Progenitor cell of endocrine pancreas (in vitro differentiated cells): ENCODE results near the gene NDUFAF2. TPM values are rescaled to one million over a fixed set of nuclear protein-coding genes. Genes with fewer than 3 reads are reported as not detected.
A peak's percentile ranks its signal among the peaks of the same experiment; 100 is the strongest.

ENCODE experiments used
- DNase-seq: peaks from one replicate; pipeline ENCODE4 v3.0.0; 2021; ENCODE audit warnings: low spot score; ENCODE audit not compliant: unreplicated experiment
- H3K27ac Mint-ChIP-seq: 2 replicates; pipeline ENCODE4 v1.8.0; 2021; ENCODE audit warnings: mild to moderate bottlenecking, moderate library complexity, mixed read lengths
- H3K27me3 Mint-ChIP-seq: 2 replicates; pipeline ENCODE4 v1.8.0; 2021; ENCODE audit warnings: mixed read lengths
- H3K36me3 Mint-ChIP-seq: 2 replicates; pipeline ENCODE4 v1.8.0; 2022; ENCODE audit warnings: mixed read lengths; ENCODE audit not compliant: insufficient read depth
- H3K4me1 Mint-ChIP-seq: 2 replicates; pipeline ENCODE4 v1.8.0; 2021; ENCODE audit warnings: low read depth, mixed read lengths
- H3K4me3 Mint-ChIP-seq: 2 replicates; pipeline ENCODE4 v1.8.0; 2021; ENCODE audit warnings: low read depth, mild to moderate bottlenecking, moderate library complexity, mixed read lengths
- H3K9me3 Mint-ChIP-seq: 2 replicates; pipeline ENCODE4 v1.8.0; 2021; ENCODE audit warnings: low read depth, mixed read lengths
- long read RNA-seq: library from polyadenylated mRNA; unstranded; transcript quantifications from one replicate; pipeline ENCODE4 v2.0.0, GENCODE V29; 2020
- total RNA-seq: library from RNA; stranded (reverse); gene quantifications from 2 replicates; pipeline ENCODE4 v1.2.1, GENCODE V29; 2021
- TF ChIP-seq, protein P1 (sequence below): fragments of 200-600 bp; sonication (generic); IDR thresholded peaks from one replicate; pipeline ENCODE4 v1.5.0; 2021; ENCODE audit warnings: antibody characterized with exemption, mild to moderate bottlenecking; ENCODE audit not compliant: unreplicated experiment

The NDUFAF2 gene, protein sequence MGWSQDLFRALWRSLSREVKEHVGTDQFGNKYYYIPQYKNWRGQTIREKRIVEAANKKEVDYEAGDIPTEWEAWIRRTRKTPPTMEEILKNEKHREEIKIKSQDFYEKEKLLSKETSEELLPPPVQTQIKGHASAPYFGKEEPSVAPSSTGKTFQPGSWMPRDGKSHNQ
- total RNA-seq = 21.2 and 24.9 TPM in 2 replicates
- long read RNA-seq, partial matches to known transcripts = 0 of 4 reads
- long read RNA-seq, other reads (novel, unspliced or antisense) = 3 of 4 reads

DNA sequence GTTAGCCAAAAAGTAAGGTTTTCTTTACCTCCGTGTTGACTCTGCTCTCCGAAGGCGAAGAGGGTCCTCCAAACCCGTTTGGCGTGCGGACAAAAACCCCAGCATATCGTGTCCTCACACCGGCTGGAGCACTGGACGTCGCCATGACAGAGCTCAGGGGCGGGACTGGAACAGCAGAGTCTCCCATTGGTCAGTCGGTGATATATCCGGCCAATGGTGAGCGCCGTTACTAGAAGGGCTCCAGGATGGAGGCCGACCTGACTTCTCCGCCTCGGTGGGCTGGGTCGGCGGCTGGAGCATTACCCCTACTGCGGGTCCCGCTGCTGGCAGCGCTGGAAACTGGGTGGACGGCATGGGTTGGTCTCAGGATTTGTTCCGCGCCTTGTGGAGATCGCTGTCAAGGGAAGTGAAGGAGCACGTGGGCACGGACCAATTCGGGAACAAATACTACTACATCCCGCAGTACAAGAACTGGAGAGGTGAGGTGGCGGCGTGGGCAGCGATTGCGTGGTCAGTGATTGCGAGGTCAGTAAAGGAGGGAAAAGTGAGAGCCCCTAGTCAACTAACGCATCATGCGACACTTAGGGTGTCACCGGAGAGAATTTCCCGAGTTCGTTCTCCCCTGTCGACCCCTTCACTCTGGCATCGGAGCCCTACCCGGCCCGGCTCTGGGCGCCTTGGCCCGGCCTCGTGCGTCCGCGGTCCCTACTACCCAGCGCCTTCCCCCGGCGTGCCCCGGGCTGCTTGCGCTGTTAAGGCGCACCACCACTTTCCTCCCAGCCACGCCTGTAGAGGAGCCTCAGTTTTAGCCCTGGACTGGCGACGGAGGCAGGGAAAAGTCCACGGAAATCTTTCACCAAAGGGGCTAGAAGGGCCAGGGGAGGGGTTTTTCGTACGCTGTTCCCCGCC, at the start of gene NDUFAF2, which contains the start of gene ERCC8:
Gene NDUFAF2 (plus strand): TSS at position 302 of the 909 bp plus-strand sequence. CDS start 51 bp downstream, at position 353.
Gene ERCC8 (minus strand): TSS at position 167 of the 909 bp plus-strand sequence. CDS start 62 bp downstream, at position 105.
- TF ChIP-seq, protein P1, sequence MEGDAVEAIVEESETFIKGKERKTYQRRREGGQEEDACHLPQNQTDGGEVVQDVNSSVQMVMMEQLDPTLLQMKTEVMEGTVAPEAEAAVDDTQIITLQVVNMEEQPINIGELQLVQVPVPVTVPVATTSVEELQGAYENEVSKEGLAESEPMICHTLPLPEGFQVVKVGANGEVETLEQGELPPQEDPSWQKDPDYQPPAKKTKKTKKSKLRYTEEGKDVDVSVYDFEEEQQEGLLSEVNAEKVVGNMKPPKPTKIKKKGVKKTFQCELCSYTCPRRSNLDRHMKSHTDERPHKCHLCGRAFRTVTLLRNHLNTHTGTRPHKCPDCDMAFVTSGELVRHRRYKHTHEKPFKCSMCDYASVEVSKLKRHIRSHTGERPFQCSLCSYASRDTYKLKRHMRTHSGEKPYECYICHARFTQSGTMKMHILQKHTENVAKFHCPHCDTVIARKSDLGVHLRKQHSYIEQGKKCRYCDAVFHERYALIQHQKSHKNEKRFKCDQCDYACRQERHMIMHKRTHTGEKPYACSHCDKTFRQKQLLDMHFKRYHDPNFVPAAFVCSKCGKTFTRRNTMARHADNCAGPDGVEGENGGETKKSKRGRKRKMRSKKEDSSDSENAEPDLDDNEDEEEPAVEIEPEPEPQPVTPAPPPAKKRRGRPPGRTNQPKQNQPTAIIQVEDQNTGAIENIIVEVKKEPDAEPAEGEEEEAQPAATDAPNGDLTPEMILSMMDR = no peak
- H3K4me1 Mint-ChIP-seq = peaks cover 7% of the 10 kb centered on the region
- no peak within 1 kb of the TSS for H3K4me3 Mint-ChIP-seq
- peak within 1 kb of the TSS; percentile 76 for H3K27ac Mint-ChIP-seq
- H3K27me3 Mint-ChIP-seq = no peaks in the 10 kb centered on the region
- peak; percentile 81 for DNase-seq
- peaks cover 2% of the 10 kb centered on the region for H3K36me3 Mint-ChIP-seq
- H3K9me3 Mint-ChIP-seq = peaks cover 4% of the 10 kb centered on the region

DNA sequence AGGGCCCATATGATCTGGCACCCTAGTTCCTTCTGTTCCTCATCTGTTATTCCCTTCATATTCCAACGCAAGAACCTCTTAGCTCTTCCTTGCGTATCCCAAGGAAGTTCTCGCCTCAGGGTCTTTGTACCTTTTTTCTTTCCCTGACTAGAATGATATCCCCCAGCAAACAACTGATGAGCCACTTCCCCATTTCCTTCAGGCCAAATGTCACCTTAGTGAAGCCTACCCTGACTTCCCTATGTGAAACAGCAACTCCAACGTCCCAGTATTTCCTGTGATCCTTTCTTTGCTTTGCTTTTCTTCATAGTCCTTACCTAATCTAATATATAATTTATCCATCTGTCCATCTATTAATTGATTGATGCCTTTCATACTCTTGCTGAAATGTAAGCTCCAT, 48.0 kb upstream of the NDUFAF2 start:
- Mint-ChIP-seq H3K36me3 (peaks cover 25% of the 10 kb centered on the region), H3K27ac (no peak overlapping the region), H3K27me3 (no peaks in the 10 kb centered on the region), H3K4me3 (no peak overlapping the region), H3K9me3 (no peaks in the 10 kb centered on the region), H3K4me1 (no peaks in the 10 kb centered on the region)
- TF ChIP-seq, protein P1 = no peak
- no peak for DNase-seq

DNA sequence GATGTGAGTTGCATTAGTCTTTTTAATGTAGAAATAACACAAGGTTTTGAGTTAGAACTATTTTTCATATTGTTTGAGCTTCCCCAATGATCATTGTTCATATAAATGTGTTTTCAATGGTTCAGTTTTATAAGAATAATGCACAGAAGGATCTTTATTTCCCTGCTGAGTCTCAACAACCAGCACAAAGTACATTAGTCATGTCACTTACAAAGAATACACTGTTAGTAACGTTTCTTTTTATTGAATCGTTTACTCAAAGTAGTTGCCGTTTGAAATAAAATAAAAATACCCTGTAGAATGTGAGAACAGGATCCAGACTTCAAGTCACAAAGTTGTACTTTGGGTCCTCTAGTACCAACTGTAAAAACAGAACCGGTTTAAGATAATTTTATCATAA, 41.6 kb upstream of the NDUFAF2 start:
- no peak for DNase-seq
- Mint-ChIP-seq H3K4me3 (no peak overlapping the region), H3K9me3 (no peaks in the 10 kb centered on the region), H3K4me1 (no peaks in the 10 kb centered on the region), H3K27ac (no peak overlapping the region), H3K27me3 (no peaks in the 10 kb centered on the region), H3K36me3 (peaks cover 2% of the 10 kb centered on the region)
- TF ChIP-seq, protein P1 = no peak

DNA sequence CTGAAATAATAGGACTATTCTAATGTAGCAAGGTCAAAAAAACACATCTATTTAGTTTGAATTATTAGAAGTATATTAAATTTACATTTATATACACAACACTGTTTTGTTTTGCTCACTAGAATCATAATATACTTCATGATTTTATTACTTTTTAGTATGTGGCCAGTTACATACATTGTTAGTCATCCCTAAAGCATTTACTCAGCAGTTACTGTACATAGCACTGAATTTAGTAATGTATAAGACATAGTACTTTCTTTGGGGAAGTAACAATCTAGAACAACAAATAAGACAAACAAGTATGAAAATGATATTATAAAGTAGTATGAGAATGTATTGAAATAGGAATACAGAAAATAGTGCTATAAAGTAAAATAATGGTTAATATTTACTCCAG, 28.4 kb upstream of the NDUFAF2 start:
- H3K4me1 Mint-ChIP-seq = no peaks in the 10 kb centered on the region
- TF ChIP-seq, protein P1 = no peak

DNA sequence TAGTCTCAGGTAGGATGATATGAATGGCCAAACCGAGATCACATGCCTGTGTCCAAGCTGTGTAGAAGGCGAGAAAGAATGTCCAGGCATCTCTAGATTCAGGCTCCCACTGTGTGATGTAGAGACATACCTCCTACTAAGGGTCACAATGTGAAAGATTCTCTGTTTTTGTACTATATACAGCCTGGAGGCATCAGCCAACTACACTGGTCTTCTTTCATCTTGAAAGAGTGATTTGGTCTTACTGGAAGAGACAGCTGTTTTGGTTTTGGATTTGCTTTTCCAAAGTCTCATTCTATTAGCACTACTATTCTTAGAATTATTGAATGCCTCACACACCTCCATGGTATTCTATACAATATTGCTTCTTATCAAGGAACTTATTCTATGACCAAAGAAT, 26.5 kb upstream of the NDUFAF2 start:
- TF ChIP-seq, protein P1 = no peak
- Mint-ChIP-seq H3K36me3 (peaks cover 30% of the 10 kb centered on the region), H3K9me3 (peaks cover 5% of the 10 kb centered on the region), H3K27me3 (no peaks in the 10 kb centered on the region), H3K27ac (no peak overlapping the region), H3K4me1 (no peaks in the 10 kb centered on the region), H3K4me3 (no peak overlapping the region)
- no peak for DNase-seq

More for the DNA sequence above, 28.4 kb upstream of the NDUFAF2 start:
- peaks cover 11% of the 10 kb centered on the region for H3K9me3 Mint-ChIP-seq
- no peak for DNase-seq
- H3K27me3 Mint-ChIP-seq = no peaks in the 10 kb centered on the region
- H3K36me3 Mint-ChIP-seq = peaks cover 42% of the 10 kb centered on the region
- H3K27ac Mint-ChIP-seq = no peak overlapping the region
- H3K4me3 Mint-ChIP-seq = no peak overlapping the region
